ENCODE data around the gene CGNL1. TPM values are rescaled to one million over a fixed set of nuclear protein-coding genes. Genes with fewer than 3 reads are reported as not detected.

Gene CGNL1, protein sequence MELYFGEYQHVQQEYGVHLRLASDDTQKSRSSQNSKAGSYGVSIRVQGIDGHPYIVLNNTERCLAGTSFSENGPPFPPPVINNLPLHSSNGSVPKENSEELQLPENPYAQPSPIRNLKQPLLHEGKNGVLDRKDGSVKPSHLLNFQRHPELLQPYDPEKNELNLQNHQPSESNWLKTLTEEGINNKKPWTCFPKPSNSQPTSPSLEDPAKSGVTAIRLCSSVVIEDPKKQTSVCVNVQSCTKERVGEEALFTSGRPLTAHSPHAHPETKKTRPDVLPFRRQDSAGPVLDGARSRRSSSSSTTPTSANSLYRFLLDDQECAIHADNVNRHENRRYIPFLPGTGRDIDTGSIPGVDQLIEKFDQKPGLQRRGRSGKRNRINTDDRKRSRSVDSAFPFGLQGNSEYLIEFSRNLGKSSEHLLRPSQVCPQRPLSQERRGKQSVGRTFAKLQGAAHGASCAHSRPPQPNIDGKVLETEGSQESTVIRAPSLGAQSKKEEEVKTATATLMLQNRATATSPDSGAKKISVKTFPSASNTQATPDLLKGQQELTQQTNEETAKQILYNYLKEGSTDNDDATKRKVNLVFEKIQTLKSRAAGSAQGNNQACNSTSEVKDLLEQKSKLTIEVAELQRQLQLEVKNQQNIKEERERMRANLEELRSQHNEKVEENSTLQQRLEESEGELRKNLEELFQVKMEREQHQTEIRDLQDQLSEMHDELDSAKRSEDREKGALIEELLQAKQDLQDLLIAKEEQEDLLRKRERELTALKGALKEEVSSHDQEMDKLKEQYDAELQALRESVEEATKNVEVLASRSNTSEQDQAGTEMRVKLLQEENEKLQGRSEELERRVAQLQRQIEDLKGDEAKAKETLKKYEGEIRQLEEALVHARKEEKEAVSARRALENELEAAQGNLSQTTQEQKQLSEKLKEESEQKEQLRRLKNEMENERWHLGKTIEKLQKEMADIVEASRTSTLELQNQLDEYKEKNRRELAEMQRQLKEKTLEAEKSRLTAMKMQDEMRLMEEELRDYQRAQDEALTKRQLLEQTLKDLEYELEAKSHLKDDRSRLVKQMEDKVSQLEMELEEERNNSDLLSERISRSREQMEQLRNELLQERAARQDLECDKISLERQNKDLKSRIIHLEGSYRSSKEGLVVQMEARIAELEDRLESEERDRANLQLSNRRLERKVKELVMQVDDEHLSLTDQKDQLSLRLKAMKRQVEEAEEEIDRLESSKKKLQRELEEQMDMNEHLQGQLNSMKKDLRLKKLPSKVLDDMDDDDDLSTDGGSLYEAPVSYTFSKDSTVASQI
- polyA plus RNA-seq, result not detected

DNA sequence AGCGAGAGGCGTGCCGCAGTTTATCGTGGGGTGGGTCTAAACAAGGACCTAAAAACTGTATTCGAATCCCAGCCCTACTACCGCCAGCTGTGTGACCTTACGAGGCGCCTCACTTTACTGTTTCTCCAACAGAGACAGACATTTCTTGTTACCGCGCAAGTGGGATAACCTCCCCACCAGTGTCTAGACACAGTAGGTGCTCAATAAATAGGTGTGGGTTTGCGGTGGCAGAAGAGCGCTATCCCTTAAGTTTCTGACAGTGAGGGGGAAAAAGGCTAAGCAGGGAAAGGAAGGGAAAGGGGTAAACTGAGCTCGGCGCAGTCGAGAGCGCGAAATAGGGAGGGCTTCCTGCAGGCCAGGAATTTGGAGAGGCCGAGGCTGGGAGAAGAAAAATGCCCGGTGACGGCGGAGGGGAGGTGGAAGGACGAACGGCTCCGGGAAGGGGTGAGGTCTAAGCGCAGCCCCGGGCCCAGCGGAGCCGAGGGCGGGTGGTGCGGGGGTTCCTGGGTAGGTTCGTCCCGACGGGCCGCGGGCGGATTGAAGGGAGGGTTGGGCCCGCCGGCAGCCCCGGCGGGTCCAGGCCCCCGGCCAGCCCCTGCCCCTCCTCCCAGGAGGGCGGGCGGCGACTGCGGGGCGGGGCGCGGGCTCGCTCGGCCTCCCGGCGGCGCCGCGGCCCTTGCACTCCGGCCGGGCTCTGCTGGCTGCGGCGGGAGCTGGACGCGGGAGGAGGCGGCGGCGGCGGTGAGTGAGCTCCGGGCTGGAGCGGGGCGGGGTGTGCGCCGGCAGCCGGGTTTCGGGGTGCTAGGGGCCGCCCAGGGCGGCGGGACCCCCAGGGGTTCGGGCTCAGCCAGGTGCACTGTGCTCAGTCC lies at the start of gene CGNL1:
CGNL1 (plus strand) TSS at position 679 of the 869 bp plus-strand sequence. CDS start 61,495 bp downstream, outside the sequence.
- no peak for DNase-seq
- peaks cover 0 to 10% of the 10 kb centered on the region in 2 donors for H3K4me1 Mint-ChIP-seq
- no peaks in the 10 kb centered on the region for H3K9me3 Mint-ChIP-seq
- peaks cover 15 to 32% (median 17%) of the 10 kb centered on the region in 3 donors for H3K27me3 Mint-ChIP-seq (ENCODE audit: low read depth in 3 of 3)
- no peak within 1 kb of the TSS for H3K27ac Mint-ChIP-seq
- no peaks in the 10 kb centered on the region for H3K36me3 Mint-ChIP-seq
- H3K4me3 Mint-ChIP-seq, result peak within 1 kb of the TSS in 3 of 5 donors; percentile 5 to 51 (median 14)

DNA sequence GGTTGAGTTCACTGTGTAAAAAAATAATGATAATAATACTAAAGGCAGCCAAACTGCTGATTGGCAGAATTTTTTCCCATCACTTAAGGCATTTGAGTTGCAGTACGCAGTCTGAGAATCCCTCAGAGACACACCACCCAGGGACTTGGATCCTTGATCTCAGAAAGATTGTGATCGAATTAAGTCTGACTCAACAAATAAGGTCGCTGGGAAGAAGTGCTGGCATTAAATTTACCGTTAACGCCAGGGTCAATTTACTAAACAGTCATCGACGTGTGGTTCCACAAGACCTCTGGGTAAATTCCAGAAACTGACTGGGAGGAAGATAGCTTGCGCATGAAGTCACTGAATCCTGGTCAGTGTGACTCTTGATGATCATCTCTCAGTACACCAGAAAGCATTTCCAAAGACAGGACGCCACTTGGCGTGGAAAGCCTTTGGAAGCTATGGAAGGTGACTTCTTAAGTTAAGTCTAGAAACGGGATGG lies 48.3 kb upstream of the CGNL1 start:
- peaks cover 13 to 17% of the 10 kb centered on the region in 2 donors for H3K4me1 Mint-ChIP-seq
- H3K36me3 Mint-ChIP-seq, result no peaks in the 10 kb centered on the region
- no peak overlapping the region for H3K4me3 Mint-ChIP-seq
- no peak overlapping the region for H3K27ac Mint-ChIP-seq
- H3K27me3 Mint-ChIP-seq (ENCODE audit: low read depth in 3 of 3), result peaks cover 5 to 9% (median 6%) of the 10 kb centered on the region in 3 donors
- no peaks in the 10 kb centered on the region for H3K9me3 Mint-ChIP-seq
- DNase-seq, result no peak

DNA sequence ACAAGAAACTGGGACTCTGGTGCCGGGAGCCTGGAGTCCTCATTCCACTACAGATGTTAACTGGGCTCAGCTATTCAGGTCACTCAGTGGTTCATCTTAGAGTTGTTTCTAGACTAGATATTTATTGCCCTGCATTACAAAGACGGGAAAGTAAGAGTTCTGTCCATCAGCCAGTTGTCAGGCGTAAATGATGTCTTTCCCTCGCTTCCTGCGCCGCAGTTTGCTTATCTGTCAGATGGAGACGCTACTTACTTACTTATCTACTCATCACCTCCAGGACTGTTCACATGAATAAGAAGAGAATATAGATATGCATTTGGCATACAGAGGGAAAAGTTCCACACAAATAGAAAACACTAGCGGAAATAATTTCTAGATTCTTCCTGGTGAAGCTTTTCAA lies 47.8 kb upstream of the CGNL1 start:
- no peak for DNase-seq
- no peaks in the 10 kb centered on the region for H3K9me3 Mint-ChIP-seq
- H3K27me3 Mint-ChIP-seq (ENCODE audit: low read depth in 3 of 3), result peaks cover 4 to 10% (median 5%) of the 10 kb centered on the region in 3 donors
- H3K4me3 Mint-ChIP-seq, result no peak overlapping the region
- peaks cover 17 to 21% of the 10 kb centered on the region in 2 donors for H3K4me1 Mint-ChIP-seq
- no peaks in the 10 kb centered on the region for H3K36me3 Mint-ChIP-seq
- no peak overlapping the region for H3K27ac Mint-ChIP-seq

DNA sequence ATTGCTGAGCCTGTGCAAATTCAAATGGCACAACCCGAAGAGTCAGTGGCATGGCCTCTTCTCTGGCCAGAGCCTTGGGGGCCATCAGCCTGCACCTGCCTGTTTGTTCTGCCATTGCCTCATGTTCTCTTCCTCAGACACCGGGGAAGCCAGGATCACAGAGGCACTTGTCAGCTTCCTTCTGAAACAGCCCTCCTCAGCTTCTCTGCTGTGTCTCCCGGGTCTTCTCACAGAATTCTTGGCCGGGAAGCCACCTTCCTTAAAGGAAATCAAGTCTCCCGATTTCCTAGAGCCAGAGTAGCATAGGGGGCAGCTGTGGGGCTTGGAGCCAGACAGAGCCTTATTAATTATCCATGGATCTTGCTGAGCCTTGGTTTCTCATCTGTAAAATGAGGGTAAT lies 47.4 kb upstream of the CGNL1 start:
- DNase-seq, result no peak
- Mint-ChIP-seq H3K27me3 (ENCODE audit: low read depth in 3 of 3) (peaks cover 4 to 9% (median 5%) of the 10 kb centered on the region in 3 donors), H3K4me1 (peaks cover 21 to 25% of the 10 kb centered on the region in 2 donors), H3K4me3 (no peak overlapping the region), H3K9me3 (no peaks in the 10 kb centered on the region), H3K27ac (no peak overlapping the region), H3K36me3 (no peaks in the 10 kb centered on the region)

DNA sequence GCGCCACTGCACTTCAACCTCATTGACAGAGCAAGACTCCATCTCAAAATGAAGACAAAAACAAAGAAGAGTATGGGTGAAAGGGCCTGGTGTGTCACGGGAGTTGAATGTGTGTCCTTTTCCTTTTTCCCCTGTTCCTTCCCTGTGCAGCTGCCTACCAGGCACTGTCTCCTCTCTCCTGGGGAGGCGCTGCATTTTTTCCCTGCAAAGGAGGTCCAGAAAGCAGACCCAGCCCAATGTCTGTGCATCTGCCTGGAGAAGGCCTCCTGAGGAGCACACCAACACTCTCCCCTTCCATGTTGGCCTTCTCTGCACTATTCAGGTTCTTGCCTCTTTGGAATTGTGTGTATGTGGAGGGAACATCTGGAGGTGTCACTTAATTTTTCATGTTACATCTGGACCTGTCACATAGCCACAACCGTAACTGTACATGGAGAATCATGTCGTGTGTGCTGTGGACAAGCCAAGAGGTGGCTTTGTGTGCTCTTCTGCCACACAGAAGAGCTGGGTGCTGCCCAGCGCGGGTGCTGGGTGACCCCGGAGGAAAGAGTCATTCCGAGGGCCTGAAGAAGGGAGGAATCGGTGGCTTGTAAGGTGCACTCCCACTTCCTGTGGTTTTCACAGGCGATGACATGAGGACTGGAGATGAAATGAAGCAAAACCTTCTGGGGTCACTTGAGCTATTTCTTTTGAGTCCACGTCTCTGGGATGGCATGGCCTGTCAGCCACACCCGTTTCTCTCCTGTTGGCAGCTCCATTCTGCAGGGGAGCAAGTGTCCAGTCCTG lies 46.5 kb upstream of the CGNL1 start:
- H3K4me1 Mint-ChIP-seq, result peaks cover 26 to 29% of the 10 kb centered on the region in 2 donors
- H3K27ac Mint-ChIP-seq, result peak overlapping the region in 1 of 6 donors; percentile 14
- no peaks in the 10 kb centered on the region for H3K9me3 Mint-ChIP-seq
- DNase-seq, result no peak
- H3K4me3 Mint-ChIP-seq, result peak overlapping the region in 1 of 5 donors; percentile 40
- H3K27me3 Mint-ChIP-seq (ENCODE audit: low read depth in 3 of 3), result peaks cover 5 to 10% (median 9%) of the 10 kb centered on the region in 3 donors
- no peaks in the 10 kb centered on the region for H3K36me3 Mint-ChIP-seq

DNA sequence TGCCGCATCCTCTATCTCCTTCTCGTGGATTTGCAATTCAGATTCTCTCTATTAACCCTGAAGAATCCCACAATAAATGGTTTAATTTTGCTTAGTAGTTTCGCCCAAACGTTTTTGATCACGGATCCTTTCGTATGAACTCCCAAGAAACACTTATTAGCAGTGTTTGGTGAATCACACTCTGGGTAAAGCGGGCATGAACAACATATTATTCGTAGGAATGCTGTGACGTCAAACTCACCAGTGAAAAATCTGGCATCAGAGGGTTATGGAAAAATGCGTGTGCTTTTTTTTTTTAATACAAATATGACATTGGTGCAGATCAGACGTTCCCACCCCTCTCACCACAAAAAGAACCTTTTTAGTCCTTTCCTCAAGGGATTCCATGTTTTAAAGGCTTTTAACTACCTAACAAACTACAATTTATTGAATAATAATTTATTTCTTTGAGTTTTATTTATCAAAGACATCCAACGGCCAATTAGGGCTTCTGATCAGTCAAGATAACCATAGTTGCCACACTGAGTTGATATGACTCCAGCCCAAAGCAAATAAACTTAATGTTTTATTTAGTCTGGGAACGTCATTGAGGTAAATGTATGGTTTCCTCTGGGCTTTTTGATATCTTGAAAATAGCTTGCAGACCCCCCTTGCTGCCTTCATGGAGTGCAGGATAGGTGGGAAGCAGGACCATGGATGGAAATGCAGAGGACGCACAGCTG lies 45.5 kb upstream of the CGNL1 start:
- H3K9me3 Mint-ChIP-seq, result no peaks in the 10 kb centered on the region

DNA sequence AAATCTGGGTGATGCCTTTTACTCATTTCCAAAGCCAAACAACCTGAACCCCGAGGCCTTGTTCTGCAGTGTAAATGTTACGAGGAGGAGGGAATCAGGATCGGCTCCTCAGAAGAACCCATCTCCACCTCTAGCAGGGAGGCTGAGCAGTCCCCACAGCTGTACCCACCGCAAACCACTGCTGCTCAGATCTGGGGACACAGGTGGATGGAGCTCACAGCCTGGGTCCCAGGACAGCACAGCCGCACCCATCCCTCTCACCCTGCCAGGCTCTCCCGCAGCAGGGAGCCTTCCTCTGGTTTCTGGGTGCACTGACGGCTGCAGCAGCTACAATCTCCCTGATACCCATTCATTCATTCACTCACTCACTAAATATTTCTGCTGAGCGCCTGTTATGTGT lies 44.0 kb upstream of the CGNL1 start:
- DNase-seq, result no peak
- Mint-ChIP-seq H3K27me3 (ENCODE audit: low read depth in 3 of 3) (peaks cover 7 to 15% (median 10%) of the 10 kb centered on the region in 3 donors), H3K4me1 (peaks cover 27 to 29% of the 10 kb centered on the region in 2 donors), H3K27ac (no peak overlapping the region), H3K4me3 (no peak overlapping the region), H3K9me3 (no peaks in the 10 kb centered on the region), H3K36me3 (no peaks in the 10 kb centered on the region)

More for the DNA sequence above, 45.5 kb upstream of the CGNL1 start:
- Mint-ChIP-seq H3K27me3 (ENCODE audit: low read depth in 3 of 3) (peaks cover 7 to 13% (median 10%) of the 10 kb centered on the region in 3 donors), H3K36me3 (no peaks in the 10 kb centered on the region), H3K4me1 (peaks cover 27 to 29% of the 10 kb centered on the region in 2 donors), H3K27ac (peak overlapping the region in 1 of 6 donors; percentile 14), H3K4me3 (peak overlapping the region in 1 of 5 donors; percentile 40)
- DNase-seq, result no peak

DNA sequence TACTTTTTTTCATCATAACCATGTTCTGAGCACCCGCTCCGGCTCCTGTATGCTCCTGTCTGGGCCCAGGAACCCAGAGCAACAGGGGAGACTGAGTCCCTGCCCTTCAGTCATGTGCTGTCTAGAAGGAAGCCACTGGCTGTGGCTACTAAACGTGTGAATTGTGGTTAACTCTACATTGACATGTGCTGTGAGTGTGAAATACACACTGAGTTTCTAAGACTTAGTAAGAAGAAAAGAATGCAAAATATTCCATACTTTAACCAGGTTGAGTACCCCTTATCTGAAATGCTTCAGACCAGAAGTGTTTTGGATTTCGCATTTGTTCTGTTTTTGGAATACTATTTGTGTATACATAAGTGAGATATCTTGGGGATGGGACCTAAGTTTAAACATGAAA lies 42.8 kb upstream of the CGNL1 start:
- Mint-ChIP-seq H3K27ac (peak overlapping the region in 1 of 6 donors; percentile 36), H3K4me1 (peaks cover 27 to 29% of the 10 kb centered on the region in 2 donors), H3K27me3 (ENCODE audit: low read depth in 3 of 3) (peaks cover 5 to 16% (median 13%) of the 10 kb centered on the region in 3 donors)

DNA sequence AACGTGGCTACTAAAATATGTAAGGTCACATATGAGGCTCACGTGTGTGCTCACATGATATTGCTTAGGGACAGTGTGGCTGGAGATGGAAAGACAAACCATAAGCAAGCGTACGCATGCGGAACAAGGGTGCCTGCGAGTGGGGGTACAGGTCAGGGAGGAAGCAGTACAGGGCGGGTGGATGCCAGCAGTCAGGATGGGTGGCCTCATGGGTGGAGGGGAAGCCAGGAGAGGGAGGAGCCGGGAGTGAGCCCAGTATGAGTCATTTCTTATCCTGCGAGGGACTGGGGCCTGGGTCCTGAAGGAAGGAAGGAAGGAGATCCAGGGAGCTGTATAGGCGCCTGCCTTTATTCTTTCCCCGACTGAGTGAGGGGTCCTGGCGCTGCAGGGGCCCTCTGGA lies 42.0 kb upstream of the CGNL1 start:
- no peak overlapping the region for H3K4me3 Mint-ChIP-seq
- H3K27ac Mint-ChIP-seq, result no peak overlapping the region
- H3K27me3 Mint-ChIP-seq (ENCODE audit: low read depth in 3 of 3), result peaks cover 5 to 20% (median 11%) of the 10 kb centered on the region in 3 donors
- H3K9me3 Mint-ChIP-seq, result no peaks in the 10 kb centered on the region
- no peaks in the 10 kb centered on the region for H3K36me3 Mint-ChIP-seq
- DNase-seq, result no peak
- H3K4me1 Mint-ChIP-seq, result peaks cover 27 to 28% of the 10 kb centered on the region in 2 donors

More for the DNA sequence above, 42.8 kb upstream of the CGNL1 start:
- Mint-ChIP-seq H3K4me3 (peak overlapping the region in 1 of 5 donors; percentile 61), H3K36me3 (no peaks in the 10 kb centered on the region), H3K9me3 (no peaks in the 10 kb centered on the region)
- peak in 1 of 3 donors; percentile 8 for DNase-seq

DNA sequence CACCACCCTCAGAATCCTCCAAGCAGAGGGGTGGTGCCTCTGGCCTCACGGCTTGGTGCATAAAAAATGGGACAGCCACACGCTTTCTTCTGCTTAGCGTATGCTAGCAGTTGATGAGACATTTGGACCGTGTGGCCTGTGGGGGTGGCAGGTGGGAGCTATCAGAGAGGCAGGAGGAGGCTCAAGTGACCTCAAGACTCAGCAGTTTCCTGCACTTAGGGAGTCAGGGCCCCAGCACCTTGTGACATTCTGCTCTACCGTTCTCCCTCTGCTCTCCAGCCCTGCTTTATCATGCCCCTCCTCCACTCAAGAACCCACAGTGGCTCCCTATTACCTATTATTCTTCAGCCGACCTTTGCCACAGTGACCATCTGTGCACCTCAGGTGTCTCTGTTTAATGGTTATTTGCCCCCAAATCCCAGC lies 41.0 kb upstream of the CGNL1 start:
- Mint-ChIP-seq H3K4me1 (peaks cover 17 to 21% of the 10 kb centered on the region in 2 donors), H3K9me3 (no peaks in the 10 kb centered on the region), H3K27me3 (ENCODE audit: low read depth in 3 of 3) (peaks cover 5 to 18% (median 11%) of the 10 kb centered on the region in 3 donors), H3K36me3 (no peaks in the 10 kb centered on the region), H3K27ac (no peak overlapping the region), H3K4me3 (no peak overlapping the region)
- no peak for DNase-seq

DNA sequence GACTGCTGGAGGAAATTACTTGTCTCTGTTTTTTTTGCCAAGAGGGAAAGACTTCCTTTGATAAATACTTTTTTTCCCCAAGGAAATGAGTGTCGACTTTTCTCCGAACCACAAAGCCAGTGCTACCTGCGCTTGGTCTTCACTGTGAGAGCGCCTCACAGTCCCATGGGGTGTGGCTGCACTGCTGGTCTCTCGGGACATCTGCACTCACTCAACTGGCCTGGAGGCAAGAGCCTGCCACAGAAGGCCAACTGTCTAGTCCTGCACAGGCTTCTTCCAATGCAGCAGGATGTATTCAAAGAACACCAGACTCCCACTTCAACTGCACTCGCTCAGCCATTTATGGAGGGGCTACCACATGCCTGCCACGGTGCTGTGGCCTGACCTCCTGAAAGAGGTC lies 40.6 kb upstream of the CGNL1 start:
- no peak overlapping the region for H3K27ac Mint-ChIP-seq
- H3K4me3 Mint-ChIP-seq, result no peak overlapping the region
- DNase-seq, result no peak
- H3K36me3 Mint-ChIP-seq, result no peaks in the 10 kb centered on the region
- H3K4me1 Mint-ChIP-seq, result peaks cover 13 to 17% of the 10 kb centered on the region in 2 donors
- peaks cover 5 to 17% (median 11%) of the 10 kb centered on the region in 3 donors for H3K27me3 Mint-ChIP-seq (ENCODE audit: low read depth in 3 of 3)
- H3K9me3 Mint-ChIP-seq, result no peaks in the 10 kb centered on the region

All from immature natural killer cell (primary cell).